Stomach smooth muscle (tissue), 2 donors: ENCODE results near the gene MYBL2.

Source experiments
- H3K27ac ChIP-seq: one replicate; pipeline ENCODE4 v1.7.0; 2013; ENCODE audit warnings: mild to moderate bottlenecking, low read length, inconsistent platforms
- H3K27me3 ChIP-seq, 2 donors: one replicate each; pipeline ENCODE4 v1.7.0; 2013; ENCODE audit warnings: low read length in 2 of 2; ENCODE audit not compliant: insufficient read depth in 2 of 2, control insufficient read depth in 1 of 2
- H3K36me3 ChIP-seq, 2 donors: one replicate each; pipeline ENCODE4 v1.7.0; 2013; ENCODE audit warnings: low read length in 2 of 2; ENCODE audit not compliant: control insufficient read depth in 2 of 2, insufficient read depth in 2 of 2
- H3K4me1 ChIP-seq: one replicate; pipeline ENCODE4 v1.7.0; 2013; ENCODE audit warnings: low read length; ENCODE audit not compliant: control insufficient read depth, insufficient read depth
- H3K4me3 ChIP-seq, 2 donors: one replicate each; pipeline ENCODE4 v1.7.0; 2013; ENCODE audit warnings: low read length in 2 of 2
- H3K9ac ChIP-seq, 2 donors: one replicate each; pipeline ENCODE4 v1.7.0; 2013; ENCODE audit warnings: low read length in 2 of 2, mild to moderate bottlenecking in 1 of 2
- H3K9me3 ChIP-seq, 2 donors: one replicate each; pipeline ENCODE4 v1.7.0; 2013; ENCODE audit warnings: low read length in 2 of 2; ENCODE audit not compliant: control insufficient read depth in 2 of 2
- donor health status: healthy.
- donor health status: Pancreatic carcinoma.

The MYBL2 gene

GRCh38 chr20:43682446-43682845 is 15.5 kb downstream of the MYBL2 start:
- Histone ChIP-seq H3K9ac (no peak overlapping the region), H3K4me1 (no peaks in the 10 kb centered on the region), H3K36me3 (no peaks in the 10 kb centered on the region), H3K4me3 (no peak overlapping the region), H3K27ac (no peak overlapping the region), H3K9me3 (no peaks in the 10 kb centered on the region), H3K27me3 (no peaks in the 10 kb centered on the region)

GRCh38 chr20:43686820-43687219 is 19.9 kb downstream of the MYBL2 start:
- Histone ChIP-seq H3K4me1 (no peaks in the 10 kb centered on the region), H3K36me3 (no peaks in the 10 kb centered on the region), H3K4me3 (no peak overlapping the region), H3K9me3 (no peaks in the 10 kb centered on the region), H3K9ac (no peak overlapping the region), H3K27ac (no peak overlapping the region), H3K27me3 (no peaks in the 10 kb centered on the region)

GRCh38 chr20:43689165-43689564 is 22.3 kb downstream of the MYBL2 start:
- Histone ChIP-seq H3K4me3 (no peak overlapping the region), H3K27me3 (no peaks in the 10 kb centered on the region), H3K9me3 (no peaks in the 10 kb centered on the region), H3K4me1 (no peaks in the 10 kb centered on the region), H3K9ac (no peak overlapping the region), H3K36me3 (no peaks in the 10 kb centered on the region), H3K27ac (no peak overlapping the region)

GRCh38 chr20:43690943-43691598 is 24.2 kb downstream of the MYBL2 start:
- H3K36me3 ChIP-seq: no peaks in the 10 kb centered on the region
- no peaks in the 10 kb centered on the region for H3K9me3 ChIP-seq
- H3K27ac ChIP-seq: no peak overlapping the region
- no peaks in the 10 kb centered on the region for H3K27me3 ChIP-seq
- H3K4me1 ChIP-seq: no peaks in the 10 kb centered on the region
- no peak overlapping the region for H3K9ac ChIP-seq
- no peak overlapping the region for H3K4me3 ChIP-seq

GRCh38 chr20:43691928-43692524 is 25.1 kb downstream of the MYBL2 start:
- no peaks in the 10 kb centered on the region for H3K36me3 ChIP-seq
- no peaks in the 10 kb centered on the region for H3K27me3 ChIP-seq
- no peak overlapping the region for H3K4me3 ChIP-seq
- no peak overlapping the region for H3K27ac ChIP-seq
- H3K9ac ChIP-seq: no peak overlapping the region
- H3K9me3 ChIP-seq: no peaks in the 10 kb centered on the region
- H3K4me1 ChIP-seq: no peaks in the 10 kb centered on the region

GRCh38 chr20:43694763-43695162 is 27.8 kb downstream of the MYBL2 start:
- H3K4me3 ChIP-seq: no peak overlapping the region
- no peak overlapping the region for H3K9ac ChIP-seq
- H3K27me3 ChIP-seq: no peaks in the 10 kb centered on the region
- H3K9me3 ChIP-seq: no peaks in the 10 kb centered on the region
- no peaks in the 10 kb centered on the region for H3K4me1 ChIP-seq
- no peak overlapping the region for H3K27ac ChIP-seq
- H3K36me3 ChIP-seq: no peaks in the 10 kb centered on the region

- Histone ChIP-seq H3K4me1 (no peaks in the 10 kb centered on the region), H3K9ac (no peak overlapping the region), H3K27ac (no peak overlapping the region), H3K27me3 (no peaks in the 10 kb centered on the region), H3K9me3 (no peaks in the 10 kb centered on the region), H3K4me3 (no peak overlapping the region), H3K36me3 (no peaks in the 10 kb centered on the region)
These were observed 28.7 kb downstream of the MYBL2 start for GRCh38 chr20:43695571-43695970.

GRCh38 chr20:43699941-43700565 is 33.1 kb downstream of the MYBL2 start:
- Histone ChIP-seq H3K27me3 (no peaks in the 10 kb centered on the region), H3K36me3 (no peaks in the 10 kb centered on the region), H3K27ac (no peak overlapping the region)

GRCh38 chr20:43700627-43701026 is 33.7 kb downstream of the MYBL2 start:
- no peaks in the 10 kb centered on the region for H3K9me3 ChIP-seq
- H3K9ac ChIP-seq: no peak overlapping the region
- no peaks in the 10 kb centered on the region for H3K36me3 ChIP-seq
- H3K27me3 ChIP-seq: no peaks in the 10 kb centered on the region
- no peaks in the 10 kb centered on the region for H3K4me1 ChIP-seq
- H3K4me3 ChIP-seq: no peak overlapping the region
- no peak overlapping the region for H3K27ac ChIP-seq

More at GRCh38 chr20:43699941-43700565, 33.1 kb downstream of the MYBL2 start:
- Histone ChIP-seq H3K4me3 (no peak overlapping the region), H3K9ac (no peak overlapping the region), H3K4me1 (no peaks in the 10 kb centered on the region), H3K9me3 (no peaks in the 10 kb centered on the region)

GRCh38 chr20:43702502-43702901 is 35.6 kb downstream of the MYBL2 start:
- Histone ChIP-seq H3K9me3 (no peaks in the 10 kb centered on the region), H3K4me3 (no peak overlapping the region), H3K27me3 (no peaks in the 10 kb centered on the region), H3K27ac (no peak overlapping the region), H3K4me1 (no peaks in the 10 kb centered on the region), H3K36me3 (no peaks in the 10 kb centered on the region), H3K9ac (no peak overlapping the region)
